Fibroblast of the aortic adventitia (primary cell): Measurements from ENCODE around the gene DHRS13. TPM values are rescaled to one million over a fixed set of nuclear protein-coding genes. Genes with fewer than 3 reads are reported as not detected.

Experiments
- DNase-seq: peaks from one replicate; pipeline ENCODE4 v3.0.0-alpha.2; 2010; ENCODE audit warnings: low read depth
- H3K4me3 ChIP-seq: 2 replicates; pipeline ENCODE4 v1.5.1; 2011; ENCODE audit warnings: low read depth, mild to moderate bottlenecking, control low read depth, low read length, moderate library complexity
- total RNA-seq: library from RNA; depleted of rRNA; stranded (reverse); fragments of >200 nt; gene quantifications from 2 replicates; pipeline ENCODE4 v1.2.3, GENCODE V29; 2012; ENCODE audit warnings: low replicate concordance
- TF ChIP-seq, protein P1 (sequence below): IDR thresholded peaks from 2 replicates; pipeline ENCODE4 v1.5.1; 2011; ENCODE audit warnings: mild to moderate bottlenecking, low read length, control low read depth, inconsistent platforms; ENCODE audit not compliant: insufficient read depth

The DHRS13 gene
- total RNA-seq, 1 donor: 5.6 TPM

DNA sequence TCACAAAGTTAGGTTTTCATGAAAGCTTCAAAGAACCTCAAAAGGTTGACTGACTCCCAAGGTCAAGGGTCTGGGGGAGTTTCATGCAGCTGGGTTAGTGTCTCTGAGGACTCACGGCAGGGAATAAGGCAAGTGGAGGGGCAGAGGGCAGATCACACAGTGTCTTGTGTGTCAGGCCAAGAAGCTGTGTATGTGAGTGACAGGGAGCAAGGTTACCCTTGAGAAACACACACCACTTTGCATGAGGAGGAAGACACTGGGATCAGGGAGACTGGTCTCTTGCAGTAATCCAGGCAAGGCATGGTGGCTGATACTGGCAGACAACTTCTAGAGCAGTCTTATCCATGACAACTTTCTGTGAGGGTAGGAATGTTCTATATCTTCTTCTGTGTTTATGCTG lies 11.7 kb downstream of the DHRS13 start:
- TF ChIP-seq, protein P1, sequence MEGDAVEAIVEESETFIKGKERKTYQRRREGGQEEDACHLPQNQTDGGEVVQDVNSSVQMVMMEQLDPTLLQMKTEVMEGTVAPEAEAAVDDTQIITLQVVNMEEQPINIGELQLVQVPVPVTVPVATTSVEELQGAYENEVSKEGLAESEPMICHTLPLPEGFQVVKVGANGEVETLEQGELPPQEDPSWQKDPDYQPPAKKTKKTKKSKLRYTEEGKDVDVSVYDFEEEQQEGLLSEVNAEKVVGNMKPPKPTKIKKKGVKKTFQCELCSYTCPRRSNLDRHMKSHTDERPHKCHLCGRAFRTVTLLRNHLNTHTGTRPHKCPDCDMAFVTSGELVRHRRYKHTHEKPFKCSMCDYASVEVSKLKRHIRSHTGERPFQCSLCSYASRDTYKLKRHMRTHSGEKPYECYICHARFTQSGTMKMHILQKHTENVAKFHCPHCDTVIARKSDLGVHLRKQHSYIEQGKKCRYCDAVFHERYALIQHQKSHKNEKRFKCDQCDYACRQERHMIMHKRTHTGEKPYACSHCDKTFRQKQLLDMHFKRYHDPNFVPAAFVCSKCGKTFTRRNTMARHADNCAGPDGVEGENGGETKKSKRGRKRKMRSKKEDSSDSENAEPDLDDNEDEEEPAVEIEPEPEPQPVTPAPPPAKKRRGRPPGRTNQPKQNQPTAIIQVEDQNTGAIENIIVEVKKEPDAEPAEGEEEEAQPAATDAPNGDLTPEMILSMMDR: no peak
- no peak overlapping the region for H3K4me3 ChIP-seq
- DNase-seq: no peak

DNA sequence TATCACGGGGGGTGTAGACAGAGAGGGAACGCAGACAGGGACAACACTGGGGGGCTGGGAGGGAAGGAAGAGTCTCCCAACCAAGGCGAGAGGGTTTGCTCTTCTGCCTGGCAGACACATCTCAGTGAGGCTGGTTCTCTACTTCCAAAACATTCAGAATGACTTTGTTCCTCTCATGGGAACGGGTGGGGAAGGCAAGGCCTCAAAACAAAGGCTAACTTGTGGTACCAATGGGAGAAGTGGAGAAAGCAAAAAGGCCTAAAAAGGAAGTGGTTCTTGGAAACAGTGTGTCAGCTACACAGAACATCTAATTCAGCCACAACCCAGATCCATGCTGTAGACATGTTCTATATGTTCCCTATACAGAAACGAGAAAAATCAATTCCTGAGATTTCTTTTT lies 12.9 kb downstream of the DHRS13 start:
- H3K4me3 ChIP-seq: no peak overlapping the region
- peak; percentile 9 for DNase-seq

DNA sequence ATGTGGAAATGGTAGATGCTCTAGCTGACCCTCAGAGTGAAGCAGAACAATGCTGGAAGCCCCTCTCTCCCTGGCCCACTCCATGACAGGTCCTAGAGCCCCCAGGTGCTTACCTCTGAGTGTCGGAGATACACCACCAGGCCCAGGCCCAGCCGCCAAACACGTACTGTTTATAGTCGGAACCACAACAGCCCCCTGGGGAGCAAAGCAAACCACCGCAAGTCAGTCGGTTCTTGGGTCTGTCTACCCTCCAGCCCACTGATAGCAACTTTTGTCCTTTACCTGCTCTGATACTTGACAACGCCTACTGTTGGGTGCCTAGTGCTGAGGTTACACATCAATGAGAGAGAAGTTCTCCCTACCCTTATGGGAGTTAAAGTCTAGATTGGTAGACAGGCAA lies 14.0 kb downstream of the DHRS13 start:
- no peak for DNase-seq
- H3K4me3 ChIP-seq: no peak overlapping the region
- TF ChIP-seq, protein P1: no peak

More for the DNA sequence above, 12.9 kb downstream of the DHRS13 start:
- TF ChIP-seq, protein P1: no peak

DNA sequence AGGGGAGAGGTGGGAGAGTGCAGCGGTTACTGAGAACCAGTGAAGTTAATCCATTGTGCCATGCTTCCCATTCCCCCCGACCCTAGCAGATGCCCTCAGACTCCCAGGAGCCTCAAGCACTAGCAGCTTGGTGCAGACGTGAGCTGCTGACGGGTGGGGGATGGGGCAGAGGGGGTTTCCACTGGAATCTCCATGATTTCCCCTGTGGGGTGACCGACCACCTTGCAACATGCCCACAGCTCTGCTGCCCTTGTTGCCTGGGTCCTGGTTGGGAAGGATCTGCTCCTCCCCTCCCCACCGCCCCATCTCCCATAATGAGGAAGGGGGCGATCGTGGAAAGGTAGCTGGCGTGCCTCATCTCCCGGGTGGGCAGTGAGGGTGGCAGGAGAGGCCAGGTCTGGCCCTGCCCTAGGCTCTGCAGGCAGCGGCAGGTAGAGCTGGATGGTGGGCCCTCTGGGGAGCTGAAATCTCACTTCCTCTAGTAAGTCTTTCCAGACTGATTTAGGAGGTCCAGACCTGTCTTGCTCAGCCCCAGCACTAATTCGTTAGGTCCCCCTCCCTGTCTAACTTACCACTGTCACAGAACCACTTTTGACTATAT lies 14.9 kb downstream of the DHRS13 start:
- TF ChIP-seq, protein P1: no peak
- no peak overlapping the region for H3K4me3 ChIP-seq
- no peak for DNase-seq

DNA sequence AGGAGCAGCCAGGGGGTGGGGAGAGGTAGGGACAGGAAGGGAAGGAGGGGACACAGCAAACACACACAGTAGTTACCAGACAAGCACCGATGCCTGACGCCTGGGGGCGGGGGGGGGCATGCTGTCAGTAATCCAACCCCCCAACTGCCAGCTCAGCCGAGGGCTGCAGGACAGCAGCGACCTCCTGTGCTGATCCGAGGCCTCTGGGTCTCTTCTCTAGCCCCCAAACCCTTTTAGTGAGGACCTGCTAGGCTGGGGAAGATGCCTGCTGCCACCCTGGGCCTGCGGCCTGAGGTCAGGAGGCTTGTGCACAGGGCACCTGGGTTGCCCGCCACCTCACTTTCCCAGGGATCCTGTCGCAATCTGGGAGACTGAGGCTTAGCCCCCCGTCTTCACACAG lies 16.9 kb downstream of the DHRS13 start:
- no peak for DNase-seq
- TF ChIP-seq, protein P1: no peak

DNA sequence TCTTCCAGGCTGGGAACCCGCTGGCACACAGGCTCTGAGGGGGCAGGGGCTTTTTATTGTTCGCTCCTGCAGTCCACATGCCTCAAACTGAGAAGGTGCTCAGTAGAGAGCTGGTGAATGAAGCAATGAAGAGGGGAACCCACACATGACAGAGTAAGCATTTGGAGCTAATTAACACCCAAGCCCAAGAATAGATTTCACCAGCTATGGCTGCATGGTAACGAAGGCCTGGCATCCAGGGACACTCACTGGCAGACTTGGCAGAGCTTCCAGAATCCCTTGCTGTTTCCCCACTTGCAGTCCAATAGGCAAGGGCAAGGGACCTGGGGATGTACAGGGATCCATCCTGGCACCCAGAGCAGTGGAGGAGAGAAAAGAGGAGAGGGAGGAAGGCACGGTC lies 17.5 kb downstream of the DHRS13 start:
- no peak overlapping the region for H3K4me3 ChIP-seq
- TF ChIP-seq, protein P1: no peak
- DNase-seq: no peak

More for the DNA sequence above, 16.9 kb downstream of the DHRS13 start:
- H3K4me3 ChIP-seq: no peak overlapping the region
